22Rv1 (cell line): ENCODE measurements around the gene NUAK2.

Experiments used
- CTCF ChIP-seq: fragments of 450-650 bp; IDR thresholded peaks from 2 replicates; pipeline ENCODE4 v1.5.1; 2017; ENCODE audit warnings: mild to moderate bottlenecking
- ZFX ChIP-seq: fragments of 450-650 bp; IDR thresholded peaks from 2 replicates; pipeline ENCODE4 v1.6.1; 2017; ENCODE audit warnings: antibody characterized with exemption, borderline replicate concordance

- TF ChIP-seq CTCF: no peak
- TF ChIP-seq ZFX: no peak
Observed at GRCh38 chr1:205260948-205261732, 60.4 kb downstream of the NUAK2 start.
